ENCODE results near the gene TMEM94.
"Not testable (repeated sequence)": the region's sequence is repeated elsewhere in the genome, so short reads cannot be mapped to it uniquely, and the experiment has no call there.

Gene TMEM94

DNA sequence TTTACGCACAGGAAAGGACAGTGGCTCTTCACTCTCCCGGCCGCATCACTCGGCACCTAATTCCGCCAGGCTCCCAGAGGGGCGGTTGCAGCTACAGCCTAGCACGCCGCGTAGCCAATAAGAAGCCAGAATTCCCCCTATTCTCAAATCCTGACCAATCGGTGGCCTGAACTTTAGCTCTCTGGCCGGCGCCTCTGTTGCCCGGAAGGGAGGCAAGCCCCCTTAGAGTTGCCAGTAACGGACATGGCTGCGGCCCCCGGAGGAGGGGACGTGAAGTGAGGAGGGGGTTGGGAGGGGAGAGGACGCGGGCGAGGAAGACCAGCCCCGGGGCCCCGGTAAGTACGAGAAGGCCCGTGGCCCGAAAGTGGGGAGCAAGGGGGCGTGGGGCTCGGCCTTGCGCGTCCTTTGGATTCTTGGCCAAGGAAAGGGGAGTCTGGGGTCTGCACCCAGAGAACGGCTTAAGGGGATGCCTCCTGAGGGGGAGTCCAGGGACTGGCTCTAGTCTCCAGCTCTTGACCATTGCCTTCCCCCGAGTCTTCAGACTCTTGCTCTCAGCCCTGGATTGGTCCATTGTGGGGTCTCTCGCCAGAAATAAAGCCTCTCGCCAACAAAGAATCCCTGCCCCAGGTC is at the start of gene TMEM94:
Gene TMEM94 (plus strand): TSS at position 219 of the 630 bp plus-strand sequence. CDS start 15,271 bp downstream, outside the sequence.
- DNase-seq (ENCODE audit: low read depth in 4 of 4, low spot score in 1 of 4): peak; percentile 61 to 83 (median 76)

DNA sequence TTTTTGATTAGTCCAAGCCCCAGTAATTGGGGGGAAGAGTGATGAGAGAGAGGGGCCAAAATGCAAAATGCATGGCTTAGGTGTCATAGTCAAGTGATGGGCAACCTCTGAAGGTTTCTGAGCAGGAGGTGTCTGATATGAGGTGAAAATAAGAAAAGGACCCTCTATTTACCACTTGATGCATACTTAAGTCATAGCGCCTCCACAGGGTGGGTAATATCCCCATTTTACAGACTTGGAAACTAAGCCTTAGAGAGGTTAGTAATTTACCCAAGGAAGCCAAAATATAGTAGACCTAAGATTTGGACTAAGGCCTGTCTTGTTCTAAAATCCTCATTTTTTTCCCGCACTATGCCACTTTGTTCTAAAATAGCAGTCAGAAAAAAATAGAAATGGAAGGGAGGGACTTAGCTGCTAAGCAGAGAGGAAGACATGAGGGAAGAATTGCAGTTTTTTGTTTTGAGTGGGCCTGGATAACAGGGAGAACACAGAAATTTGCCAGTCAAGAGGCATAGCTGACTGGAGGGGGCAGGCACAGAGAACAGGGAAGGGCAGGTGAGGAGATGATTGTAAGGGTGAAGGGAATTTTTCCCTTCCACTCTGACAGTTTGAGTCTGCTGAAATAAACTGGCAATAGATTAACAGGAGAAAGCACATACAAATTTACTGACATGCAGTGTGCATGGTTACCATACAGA is 48.6 kb upstream of the TMEM94 start:
- DNase-seq (ENCODE audit: low read depth in 4 of 4, low spot score in 1 of 4): no peak

DNA sequence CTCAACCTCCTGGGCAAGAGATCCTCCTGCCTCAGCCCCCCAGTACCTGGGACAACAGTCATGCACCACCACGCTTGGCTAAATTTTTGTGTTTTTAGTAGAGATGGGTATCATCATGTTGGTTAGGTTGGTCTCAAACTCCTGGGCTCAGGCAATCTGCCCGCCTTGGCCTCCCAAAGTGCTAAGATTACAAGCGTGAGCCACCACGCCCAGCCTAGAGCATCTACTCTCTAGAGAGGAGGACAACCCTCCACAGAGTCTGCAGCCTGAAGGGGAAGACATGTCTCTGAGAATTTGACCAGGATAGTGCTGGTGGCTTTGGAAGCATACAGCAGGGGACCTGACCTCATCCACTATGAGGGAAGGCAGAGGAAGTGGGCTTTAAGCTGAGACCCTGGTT is 46.3 kb upstream of the TMEM94 start:
- no peak for DNase-seq (ENCODE audit: low read depth in 4 of 4, low spot score in 1 of 4)

DNA sequence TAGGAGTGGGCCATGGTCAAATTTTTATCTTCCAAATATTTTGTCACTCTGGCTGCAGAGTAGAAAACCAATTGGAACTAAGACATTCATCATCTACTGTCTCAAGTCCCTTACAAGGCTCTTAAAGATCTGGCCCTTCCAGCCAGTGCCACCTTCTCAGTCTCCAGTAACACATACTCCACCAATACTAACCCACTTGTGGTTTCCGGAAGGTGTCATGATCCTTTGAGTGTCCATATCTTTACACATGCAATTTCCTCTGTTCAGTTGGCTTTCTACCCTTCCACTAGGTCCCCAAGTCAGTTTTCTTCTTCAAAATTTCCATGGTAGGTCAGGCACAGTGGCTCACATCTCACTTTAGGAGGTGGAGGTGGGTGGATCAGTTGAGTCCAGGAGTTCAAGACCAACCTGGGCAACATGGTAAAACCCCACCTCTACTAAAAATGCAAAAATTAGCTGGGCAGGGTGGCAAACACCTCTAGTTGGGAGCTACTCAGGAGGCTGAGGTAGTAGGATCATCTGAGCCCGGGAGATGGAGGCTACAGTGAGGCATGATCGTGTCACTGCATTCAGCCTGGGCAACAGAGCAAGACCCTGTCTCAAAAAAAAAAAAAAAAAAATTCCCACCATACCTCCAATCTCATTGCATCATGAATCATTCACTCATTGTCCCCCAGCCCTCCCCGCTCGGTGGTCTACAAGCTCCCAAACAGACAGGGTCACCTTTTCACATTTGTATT is 44.9 kb upstream of the TMEM94 start:
- no peak for DNase-seq (ENCODE audit: low read depth in 4 of 4, low spot score in 1 of 4)

DNA sequence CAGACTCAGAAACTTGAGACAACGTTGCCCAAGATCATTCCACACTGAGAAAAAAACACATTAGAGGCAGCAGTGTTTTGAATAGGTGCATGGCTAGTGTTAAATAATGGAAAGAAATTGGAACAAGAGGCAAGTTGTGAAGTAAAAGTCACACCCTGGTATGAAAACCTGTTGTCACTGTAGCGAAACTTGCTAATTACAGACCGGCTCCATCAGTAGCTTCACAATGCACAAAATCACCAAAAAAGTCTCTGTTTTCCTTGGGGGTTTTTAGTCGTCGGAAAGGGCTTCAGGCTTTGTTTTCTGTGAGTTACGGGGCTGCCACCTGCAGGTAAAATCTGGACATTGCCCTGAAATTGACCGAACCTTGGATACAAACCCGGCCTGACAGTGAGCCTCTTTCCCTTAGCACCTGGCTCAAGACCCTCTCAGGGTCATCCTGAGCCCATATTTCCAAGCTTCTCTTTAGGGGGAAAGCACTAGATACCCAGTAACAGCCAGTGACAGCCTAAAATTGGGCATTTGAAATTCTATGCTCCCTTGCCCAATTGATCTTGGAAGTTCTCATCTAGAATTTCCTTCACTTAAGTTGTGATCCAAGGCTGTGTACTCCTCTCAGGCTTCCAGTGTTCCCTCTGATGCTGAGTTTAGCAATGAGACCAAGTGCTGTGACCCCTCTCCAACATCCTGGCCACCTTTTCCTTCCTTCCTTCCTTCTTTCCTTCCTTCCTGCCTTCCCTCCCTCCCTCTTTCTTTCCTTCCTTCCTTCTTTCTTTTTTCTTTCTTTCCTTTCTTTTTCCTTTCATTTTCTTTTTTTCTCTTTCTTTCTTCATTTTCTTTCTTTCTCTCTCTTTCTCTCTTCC is 43.7 kb upstream of the TMEM94 start:
- DNase-seq (ENCODE audit: low read depth in 4 of 4, low spot score in 1 of 4): peak in 3 of 4 experiments; percentile 47 to 57 (median 48)

DNA sequence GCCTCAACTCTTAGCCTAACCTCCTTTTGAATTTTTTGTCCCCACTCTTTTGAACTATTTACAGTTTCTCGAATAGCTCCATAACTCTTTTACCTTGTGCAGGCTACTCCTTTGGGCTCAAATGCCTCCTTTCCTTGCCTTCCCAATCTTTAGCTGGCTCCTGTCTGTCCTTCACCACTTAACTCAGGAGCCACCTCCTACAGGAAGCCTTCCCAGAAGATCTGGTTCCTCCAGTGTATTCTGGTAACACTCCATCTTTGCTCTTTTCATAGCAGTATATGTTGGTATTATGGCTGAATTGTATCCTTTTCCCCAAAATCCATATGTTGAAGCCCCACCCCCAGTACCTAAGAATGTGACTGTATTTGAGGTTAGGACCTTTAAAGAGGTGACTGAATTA is 41.9 kb upstream of the TMEM94 start:
- no peak for DNase-seq (ENCODE audit: low read depth in 4 of 4, low spot score in 1 of 4)

DNA sequence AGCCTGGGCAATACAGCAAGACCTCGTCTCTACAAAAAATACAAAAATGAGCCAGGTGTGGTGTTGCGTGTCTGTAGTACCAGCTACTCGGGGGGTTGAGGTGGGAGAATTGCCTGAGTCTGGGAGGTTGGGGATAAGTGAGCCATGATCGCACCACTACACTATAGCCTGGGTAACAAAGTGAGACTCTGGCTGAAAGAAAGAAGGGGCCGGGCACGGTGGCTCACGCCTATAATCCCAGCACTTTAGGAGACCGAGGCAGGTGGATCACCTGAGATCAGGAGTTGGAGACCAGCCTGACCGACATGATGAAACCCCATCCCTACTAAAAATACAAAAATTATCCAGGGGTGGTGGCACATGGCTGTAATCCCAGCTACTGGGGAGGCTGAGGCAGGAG is 40.4 kb upstream of the TMEM94 start:
- no peak for DNase-seq (ENCODE audit: low read depth in 4 of 4, low spot score in 1 of 4)

DNA sequence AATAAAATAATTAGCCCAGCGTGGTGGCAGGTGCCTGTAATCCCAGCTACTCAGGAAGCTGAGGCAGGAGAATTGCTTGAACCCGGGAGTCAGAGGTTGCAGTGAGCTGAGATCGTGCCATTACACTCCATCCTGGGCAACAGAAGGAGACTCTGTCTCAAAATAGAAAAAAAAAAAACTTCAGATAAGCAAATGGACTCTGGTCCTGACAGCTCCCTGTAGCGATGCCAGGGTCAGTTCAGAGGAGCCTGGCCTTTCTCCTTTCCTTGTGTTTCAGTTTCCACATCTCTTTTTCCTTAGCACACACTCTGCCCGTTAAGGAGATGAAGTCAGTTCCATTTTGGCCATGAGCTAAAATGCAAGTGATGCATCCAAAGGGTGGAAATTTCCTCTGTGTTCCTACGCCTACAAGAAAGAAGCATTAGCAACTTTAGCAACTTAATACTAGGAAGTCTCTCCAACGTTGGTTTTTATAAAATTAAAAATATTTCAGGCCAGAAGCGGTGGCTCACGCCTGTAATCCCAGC is 39.3 kb upstream of the TMEM94 start:
- DNase-seq (ENCODE audit: low read depth in 4 of 4, low spot score in 1 of 4): no peak

DNA sequence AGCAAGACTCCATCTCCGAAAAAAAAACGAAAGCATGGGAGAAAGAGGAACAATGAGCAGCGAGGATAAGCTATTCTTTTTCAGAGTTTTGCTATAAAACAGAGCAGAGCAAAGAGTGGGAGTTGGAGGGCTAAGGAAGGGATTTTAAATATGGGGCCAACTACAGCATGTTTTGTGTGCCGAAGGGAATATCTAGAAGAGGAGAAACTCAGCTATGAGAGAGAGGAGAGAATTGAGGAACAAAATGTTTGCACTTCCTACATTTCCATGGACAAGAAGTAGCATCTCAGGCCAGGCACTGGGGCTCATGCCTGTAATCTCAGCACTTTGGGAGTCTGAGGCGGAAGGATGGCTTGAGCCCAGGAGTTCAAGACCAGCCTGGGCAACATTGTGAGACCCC is 37.9 kb upstream of the TMEM94 start:
- no peak for DNase-seq (ENCODE audit: low read depth in 4 of 4, low spot score in 1 of 4)

DNA sequence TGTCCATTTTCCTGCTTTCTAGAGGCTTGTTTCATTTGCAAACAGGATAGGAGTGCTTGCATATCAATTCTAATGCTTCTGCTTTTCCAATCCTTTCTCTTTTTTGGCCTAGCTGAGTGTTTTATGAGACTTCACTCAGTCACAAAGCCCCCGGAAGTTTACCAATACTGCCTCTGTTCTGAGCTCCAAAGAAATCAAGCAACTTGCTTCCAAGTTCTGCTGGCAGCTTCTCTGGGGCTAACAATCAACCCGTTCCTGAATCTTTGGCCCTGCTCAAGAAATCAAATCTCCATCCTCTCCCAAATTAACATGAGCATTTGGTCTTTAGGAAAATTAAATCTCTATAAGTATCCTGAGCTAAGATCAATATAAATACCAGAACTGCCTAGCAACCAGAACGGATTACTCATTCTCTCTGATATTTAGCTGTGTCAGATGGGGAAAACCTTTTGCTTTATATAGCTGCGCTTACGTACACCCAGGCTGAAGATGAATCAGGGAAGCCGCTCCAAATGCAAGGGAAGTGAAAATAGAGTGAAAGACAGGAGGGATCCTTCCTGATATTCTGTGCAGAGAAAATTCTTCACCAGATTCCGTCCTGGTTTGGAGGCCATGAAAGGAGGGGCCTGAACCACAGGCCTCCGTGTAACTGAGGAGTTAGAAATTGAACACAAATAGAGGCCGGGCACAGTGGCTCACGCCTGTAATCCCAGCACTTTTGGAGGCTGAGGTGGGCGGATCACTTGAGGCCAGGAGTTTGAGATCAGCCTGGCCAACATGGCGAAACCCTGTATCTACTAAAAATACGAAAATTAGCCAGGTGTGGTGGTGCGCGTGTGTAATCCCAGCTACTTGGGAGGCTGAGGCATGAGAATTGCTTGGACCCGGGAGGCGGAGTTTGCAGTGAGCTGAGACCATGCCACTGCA is 27.6 kb upstream of the TMEM94 start:
- DNase-seq (ENCODE audit: low read depth in 4 of 4, low spot score in 1 of 4): no peak

DNA sequence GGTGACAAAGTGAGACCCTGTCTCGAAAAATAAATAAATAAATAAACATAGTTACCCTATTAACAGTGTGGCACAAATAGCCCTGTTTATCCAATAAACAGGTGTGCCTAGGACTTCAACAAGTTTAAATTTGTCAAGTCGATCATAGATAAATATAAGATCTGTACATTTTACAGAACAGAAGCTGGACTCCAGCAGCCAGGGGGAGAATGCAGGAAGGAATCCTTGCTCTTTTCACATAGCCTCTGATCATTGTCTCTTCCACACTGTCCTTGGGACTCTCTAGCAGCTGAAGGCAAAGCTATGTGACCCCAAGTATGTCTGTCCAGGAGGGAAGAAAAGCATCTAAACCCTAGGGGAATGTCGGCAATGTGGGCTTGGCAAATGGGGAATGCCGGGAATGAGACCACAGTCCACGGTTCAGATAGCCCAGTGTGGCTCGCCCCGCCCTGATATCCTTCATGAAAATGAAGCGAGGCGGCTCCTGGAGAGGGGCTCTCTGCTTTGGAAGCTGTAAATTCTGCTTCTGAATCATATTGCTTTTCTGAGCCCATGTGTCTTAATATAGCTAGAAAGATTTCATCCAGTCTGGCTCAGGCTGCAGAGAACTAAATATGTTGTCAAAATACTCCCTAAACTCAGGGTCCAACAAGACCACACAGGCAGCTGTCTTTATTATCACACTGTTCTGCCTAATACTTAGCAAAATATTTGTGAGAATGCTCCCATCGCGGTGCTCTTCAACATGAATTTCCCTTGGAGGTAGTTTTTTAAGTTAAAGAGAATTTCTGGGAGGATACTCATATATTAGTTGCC is 26.1 kb upstream of the TMEM94 start:
- no peak for DNase-seq (ENCODE audit: low read depth in 4 of 4, low spot score in 1 of 4)

DNA sequence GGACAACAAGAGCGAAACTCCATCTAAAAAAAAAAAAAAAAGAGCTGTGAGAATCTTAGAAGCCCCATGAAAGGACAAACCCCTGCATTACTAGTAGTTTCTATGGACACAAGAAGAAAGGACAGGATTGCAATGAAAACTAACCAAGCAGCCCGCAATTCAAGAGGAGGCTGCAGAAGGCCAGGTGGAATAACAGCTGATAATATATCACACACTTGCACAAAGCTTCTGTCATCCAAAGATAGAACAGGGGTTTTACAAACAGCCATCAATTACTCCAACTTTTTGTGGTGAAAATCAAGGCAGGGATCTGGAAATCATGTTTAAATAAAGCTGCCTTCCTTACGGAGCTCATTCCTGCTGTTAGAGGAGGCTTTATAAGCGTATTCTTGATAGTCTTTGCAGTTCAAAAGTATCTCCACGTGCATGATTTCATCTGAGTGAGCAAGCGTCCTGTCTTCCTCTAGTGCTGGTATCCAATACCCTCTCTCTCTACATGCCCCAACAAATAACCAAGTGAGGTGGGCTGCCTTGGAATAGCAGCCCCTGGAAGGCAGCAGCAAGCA is 23.1 kb upstream of the TMEM94 start:
- no peak for DNase-seq (ENCODE audit: low read depth in 4 of 4, low spot score in 1 of 4)

DNA sequence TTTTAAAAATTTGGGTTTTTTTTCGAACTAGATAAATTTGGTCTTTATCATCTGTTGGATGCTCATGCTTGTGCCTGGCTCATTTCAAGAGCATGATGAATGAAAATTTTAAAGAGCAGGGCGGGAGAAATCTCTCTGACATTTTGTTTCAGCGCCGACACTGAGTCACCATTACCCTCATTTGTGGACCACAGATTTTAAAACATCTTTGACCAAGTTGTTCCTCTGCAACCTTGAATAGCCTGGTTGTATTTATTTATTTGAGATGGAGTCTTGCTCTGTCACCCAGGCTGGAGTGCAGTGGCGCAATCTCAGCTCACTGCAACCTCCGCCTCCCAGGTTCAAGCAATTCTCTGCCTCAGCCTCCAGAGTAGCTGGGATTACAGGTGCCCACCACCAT is 22.0 kb upstream of the TMEM94 start:
- not testable (repeated sequence) for DNase-seq (ENCODE audit: low read depth in 4 of 4, low spot score in 1 of 4)

DNA sequence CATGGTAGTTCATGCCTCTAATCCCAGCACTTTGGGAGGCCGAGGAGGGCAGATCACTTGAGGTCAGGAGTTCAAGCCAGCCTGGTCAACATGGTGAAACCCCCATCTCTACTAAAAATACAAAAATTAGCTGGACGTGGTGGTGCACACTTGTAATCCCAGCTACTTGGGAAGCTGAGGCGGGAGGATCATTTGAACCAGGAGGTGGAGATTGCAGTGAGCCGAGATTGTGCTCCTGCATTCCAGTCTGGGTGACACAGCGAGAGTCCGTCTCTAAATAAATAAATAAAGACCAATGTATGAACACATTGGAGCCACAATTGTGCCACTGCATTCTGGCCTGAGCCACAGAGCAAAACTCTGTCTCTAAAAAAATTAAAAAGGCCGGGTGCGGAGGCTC is 19.0 kb upstream of the TMEM94 start:
- DNase-seq (ENCODE audit: low read depth in 4 of 4, low spot score in 1 of 4): not testable (repeated sequence)

DNA sequence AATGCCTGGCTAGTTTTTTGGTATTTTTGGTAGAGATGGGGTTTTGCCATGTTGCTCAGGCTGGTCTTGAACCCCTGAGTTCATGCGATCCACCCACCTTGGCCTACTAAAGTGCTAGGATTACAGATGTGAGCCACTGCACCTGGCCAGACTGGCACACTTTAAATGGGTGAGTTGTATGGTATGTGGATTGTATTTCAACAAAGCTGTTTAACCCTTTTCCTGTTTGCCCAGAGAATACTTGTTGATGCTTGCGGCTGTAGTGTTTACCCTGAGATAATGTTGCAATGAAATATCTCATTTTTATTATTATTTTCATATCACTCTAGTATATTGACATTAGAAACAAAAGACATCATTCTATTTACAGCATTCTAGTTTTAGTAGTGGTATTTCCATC is 17.1 kb upstream of the TMEM94 start:
- DNase-seq (ENCODE audit: low read depth in 4 of 4, low spot score in 1 of 4): no peak

DNA sequence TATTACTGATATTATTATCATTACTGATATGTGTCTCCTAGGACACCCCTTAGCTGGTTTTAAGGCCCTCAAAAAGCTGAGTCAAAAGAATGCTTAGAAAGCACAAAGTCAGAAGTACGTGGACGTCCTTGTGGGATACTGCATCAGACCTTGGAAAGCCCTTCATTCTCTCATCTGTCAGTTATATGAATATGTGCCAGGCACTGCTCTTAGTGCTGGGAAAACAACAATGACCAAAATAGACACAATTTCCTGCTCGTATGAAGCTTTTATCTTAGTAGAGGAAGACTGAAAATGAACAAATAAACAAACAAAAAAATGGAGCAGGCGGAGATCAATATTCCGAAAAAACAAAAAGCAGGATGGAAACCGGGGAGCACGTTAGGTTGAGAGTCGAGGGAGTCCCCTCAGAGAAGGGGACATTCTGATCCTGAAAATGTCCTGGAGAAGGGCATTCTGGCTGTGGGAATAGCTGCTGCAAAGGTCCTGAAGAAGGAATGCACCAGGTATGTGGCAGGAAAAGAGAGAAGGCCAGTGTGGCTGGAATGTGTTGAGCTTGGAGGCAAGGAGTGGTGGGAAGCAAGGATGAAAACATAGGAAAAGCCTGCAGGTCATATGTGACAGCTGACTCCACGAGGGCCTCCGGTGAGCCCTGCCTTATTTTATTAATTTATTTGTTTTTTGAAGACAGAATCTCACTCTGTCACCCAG is 15.5 kb upstream of the TMEM94 start:
- DNase-seq (ENCODE audit: low read depth in 4 of 4, low spot score in 1 of 4): no peak

DNA sequence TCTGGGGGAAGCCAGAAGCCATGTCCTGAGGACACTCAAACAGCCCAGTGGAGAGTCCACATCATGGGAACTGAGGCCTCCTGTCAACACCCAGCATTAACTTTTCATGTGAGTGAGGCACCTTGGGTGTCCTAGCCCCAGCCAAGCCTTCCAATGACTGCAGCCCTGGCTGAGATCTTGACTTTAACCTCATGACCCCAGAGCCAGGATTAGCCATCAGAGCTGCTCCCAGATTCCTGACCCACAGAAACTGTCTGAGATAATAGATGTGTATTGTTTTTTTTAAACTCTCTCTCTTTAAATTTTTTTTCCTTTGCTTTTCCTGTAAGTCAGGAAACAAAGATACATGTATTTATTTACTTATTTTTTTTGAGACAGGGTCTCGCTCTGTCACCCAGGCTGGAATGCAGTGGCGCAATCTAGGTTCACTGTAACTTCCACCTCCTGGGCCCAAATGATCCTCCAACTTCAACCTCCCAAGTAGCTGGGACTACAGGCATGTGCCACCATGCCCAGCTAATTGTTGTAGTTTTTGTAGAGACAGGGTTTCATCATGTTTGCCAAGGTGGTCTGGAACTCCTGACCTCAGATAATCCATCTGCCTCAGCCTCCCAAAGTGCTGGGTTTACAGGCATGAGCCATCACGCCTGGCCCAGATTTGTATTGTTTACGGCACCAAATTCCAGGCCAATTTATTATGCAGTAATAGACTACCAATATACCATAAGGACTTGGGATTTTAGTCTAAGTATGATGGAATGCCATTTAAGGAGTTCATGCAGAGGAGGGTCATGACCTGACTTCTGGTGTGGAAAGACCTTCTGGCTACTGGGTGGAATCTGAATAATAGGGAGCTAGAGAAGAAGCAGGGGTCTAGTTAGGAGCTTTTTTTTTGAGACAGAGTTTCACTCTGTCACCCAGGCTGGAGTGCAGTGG is 14.0 kb upstream of the TMEM94 start:
- no peak for DNase-seq (ENCODE audit: low read depth in 4 of 4, low spot score in 1 of 4)

All from stimulated activated CD4-positive, alpha-beta T cell treated with anti-CD3 and anti-CD28 coated beads, Interleukin-1b, Interleukin-23, amount 100 ng/mL, for 24 hours (primary cell).